Stomach smooth muscle (tissue), 2 donors: ENCODE results near the gene RABEP2.
"Not testable (repeated sequence)": the region's sequence is repeated elsewhere in the genome, so short reads cannot be mapped to it uniquely, and the experiment has no call there.

Experiments
- H3K27ac ChIP-seq: one replicate; pipeline ENCODE4 v1.7.0; 2013; ENCODE audit warnings: mild to moderate bottlenecking, low read length, inconsistent platforms
- H3K27me3 ChIP-seq, 2 donors: one replicate each; pipeline ENCODE4 v1.7.0; 2013; ENCODE audit warnings: low read length in 2 of 2; ENCODE audit not compliant: insufficient read depth in 2 of 2, control insufficient read depth in 1 of 2
- H3K36me3 ChIP-seq, 2 donors: one replicate each; pipeline ENCODE4 v1.7.0; 2013; ENCODE audit warnings: low read length in 2 of 2; ENCODE audit not compliant: control insufficient read depth in 2 of 2, insufficient read depth in 2 of 2
- H3K4me1 ChIP-seq: one replicate; pipeline ENCODE4 v1.7.0; 2013; ENCODE audit warnings: low read length; ENCODE audit not compliant: control insufficient read depth, insufficient read depth
- H3K4me3 ChIP-seq, 2 donors: one replicate each; pipeline ENCODE4 v1.7.0; 2013; ENCODE audit warnings: low read length in 2 of 2
- H3K9ac ChIP-seq, 2 donors: one replicate each; pipeline ENCODE4 v1.7.0; 2013; ENCODE audit warnings: low read length in 2 of 2, mild to moderate bottlenecking in 1 of 2
- H3K9me3 ChIP-seq, 2 donors: one replicate each; pipeline ENCODE4 v1.7.0; 2013; ENCODE audit warnings: low read length in 2 of 2; ENCODE audit not compliant: control insufficient read depth in 2 of 2
- donor health status: healthy.
- donor health status: Pancreatic carcinoma.

Gene RABEP2

GRCh38 chr16:28950648-28951409 is 25.8 kb upstream of the RABEP2 start, which contains the start of gene NFATC2IP:
Gene NFATC2IP (plus strand): TSS chr16:28950937. CDS start chr16:28951012, 75 bp downstream.
- Histone ChIP-seq H3K9me3 (no peaks in the 10 kb centered on the region), H3K27ac (peak within 1 kb of the TSS; percentile 55), H3K4me3 (peak within 1 kb of the TSS; percentile 63 to 80), H3K4me1 (peaks cover 12% of the 10 kb centered on the region), H3K36me3 (peaks cover 12 to 18% of the 10 kb centered on the region in 2 donors), H3K27me3 (no peaks in the 10 kb centered on the region), H3K9ac (peak within 1 kb of the TSS; percentile 69 to 74)

- Histone ChIP-seq H3K4me3 (no peak overlapping the region), H3K36me3 (no peaks in the 10 kb centered on the region), H3K4me1 (peaks cover 11% of the 10 kb centered on the region), H3K27me3 (no peaks in the 10 kb centered on the region), H3K27ac (no peak overlapping the region), H3K9ac (no peak overlapping the region), H3K9me3 (no peaks in the 10 kb centered on the region)
Measured at GRCh38 chr16:28946681-28947080, 21.6 kb upstream of the RABEP2 start.

- no peak overlapping the region for H3K9ac ChIP-seq
Measured at GRCh38 chr16:28943281-28943680, 18.2 kb upstream of the RABEP2 start.

GRCh38 chr16:28939825-28940224 is 14.8 kb upstream of the RABEP2 start:
- not testable (repeated sequence) for H3K9ac ChIP-seq, H3K4me3 ChIP-seq, H3K9me3 ChIP-seq, H3K27ac ChIP-seq, H3K36me3 ChIP-seq, H3K4me1 ChIP-seq, H3K27me3 ChIP-seq

More at GRCh38 chr16:28943281-28943680, 18.2 kb upstream of the RABEP2 start:
- H3K27ac ChIP-seq, result no peak overlapping the region
- peaks cover 8% of the 10 kb centered on the region for H3K4me1 ChIP-seq
- H3K36me3 ChIP-seq, result no peaks in the 10 kb centered on the region
- peaks cover 3 to 5% of the 10 kb centered on the region in 2 donors for H3K27me3 ChIP-seq
- no peaks in the 10 kb centered on the region for H3K9me3 ChIP-seq
- H3K4me3 ChIP-seq, result no peak overlapping the region

- Histone ChIP-seq H3K4me3 (no peak overlapping the region), H3K4me1 (no peaks in the 10 kb centered on the region), H3K36me3 (no peaks in the 10 kb centered on the region), H3K27ac (no peak overlapping the region), H3K9ac (no peak overlapping the region), H3K9me3 (no peaks in the 10 kb centered on the region), H3K27me3 (peaks cover 5 to 9% of the 10 kb centered on the region in 2 donors)
Measured at GRCh38 chr16:28938721-28939120, 13.7 kb upstream of the RABEP2 start.

- no peak overlapping the region for H3K9ac ChIP-seq
- peaks cover 5 to 9% of the 10 kb centered on the region in 2 donors for H3K27me3 ChIP-seq
- no peaks in the 10 kb centered on the region for H3K36me3 ChIP-seq
- no peak overlapping the region for H3K4me3 ChIP-seq
- H3K4me1 ChIP-seq, result no peaks in the 10 kb centered on the region
- no peaks in the 10 kb centered on the region for H3K9me3 ChIP-seq
- H3K27ac ChIP-seq, result no peak overlapping the region
Measured at GRCh38 chr16:28937222-28937876, 12.3 kb upstream of the RABEP2 start.

- Histone ChIP-seq H3K9ac (no peak overlapping the region), H3K9me3 (no peaks in the 10 kb centered on the region), H3K27ac (no peak overlapping the region), H3K27me3 (peaks cover 5 to 9% of the 10 kb centered on the region in 2 donors), H3K4me1 (no peaks in the 10 kb centered on the region), H3K36me3 (no peaks in the 10 kb centered on the region), H3K4me3 (no peak overlapping the region)
Measured at GRCh38 chr16:28936784-28937155, 11.7 kb upstream of the RABEP2 start.

- peaks cover 5 to 9% of the 10 kb centered on the region in 2 donors for H3K27me3 ChIP-seq
- no peaks in the 10 kb centered on the region for H3K36me3 ChIP-seq
- H3K4me3 ChIP-seq, result peak overlapping the region in 1 of 2 donors; percentile 44
- H3K9ac ChIP-seq, result no peak overlapping the region
- H3K4me1 ChIP-seq, result no peaks in the 10 kb centered on the region
- H3K9me3 ChIP-seq, result no peaks in the 10 kb centered on the region
- H3K27ac ChIP-seq, result no peak overlapping the region
Measured at GRCh38 chr16:28935924-28936783, 11.1 kb upstream of the RABEP2 start.

- Histone ChIP-seq H3K9ac (no peak overlapping the region), H3K36me3 (no peaks in the 10 kb centered on the region), H3K27me3 (peaks cover 5 to 9% of the 10 kb centered on the region in 2 donors), H3K9me3 (no peaks in the 10 kb centered on the region), H3K4me3 (no peak overlapping the region), H3K4me1 (no peaks in the 10 kb centered on the region), H3K27ac (no peak overlapping the region)
Measured at GRCh38 chr16:28935346-28935745, 10.3 kb upstream of the RABEP2 start.

GRCh38 chr16:28933171-28933570 is 8.1 kb upstream of the RABEP2 start:
- no peak overlapping the region for H3K4me3 ChIP-seq
- H3K9ac ChIP-seq, result no peak overlapping the region
- H3K27ac ChIP-seq, result no peak overlapping the region
- no peaks in the 10 kb centered on the region for H3K9me3 ChIP-seq
- peaks cover 2 to 4% of the 10 kb centered on the region in 2 donors for H3K27me3 ChIP-seq
- no peaks in the 10 kb centered on the region for H3K4me1 ChIP-seq
- no peaks in the 10 kb centered on the region for H3K36me3 ChIP-seq
